HEK293 (cell line): Measurements from ENCODE around the gene PIPOX.

Experiments used
- HOXA7 ChIP-seq: sonication (generic); formaldehyde crosslinking; IDR thresholded peaks from 2 replicates; pipeline ENCODE4 v1.8.1; 2022; ENCODE audit warnings: missing genetic modification reagents, borderline replicate concordance
- KLF1 ChIP-seq: fragments of 450-650 bp; formaldehyde crosslinking; IDR thresholded peaks from 2 replicates; pipeline ENCODE4 v1.5.1; 2016; ENCODE audit warnings: missing biosample characterization, missing genetic modification characterization
- MZF1 ChIP-seq: fragments of 450-650 bp; formaldehyde crosslinking; IDR thresholded peaks from 2 replicates; pipeline ENCODE4 v1.5.1; 2017; ENCODE audit warnings: missing biosample characterization, missing genetic modification characterization, borderline replicate concordance
- PATZ1 ChIP-seq: fragments of 450-650 bp; formaldehyde crosslinking; IDR thresholded peaks from 2 replicates; pipeline ENCODE4 v1.5.1; 2016; ENCODE audit warnings: missing biosample characterization, missing genetic modification characterization
- SCRT1 ChIP-seq: fragments of 450-650 bp; formaldehyde crosslinking; IDR thresholded peaks from 2 replicates; pipeline ENCODE4 v1.5.1; 2016; ENCODE audit warnings: missing biosample characterization, missing genetic modification characterization, borderline replicate concordance
- ZBTB48 ChIP-seq: fragments of 450-650 bp; formaldehyde crosslinking; IDR thresholded peaks from 2 replicates; pipeline ENCODE4 v1.5.1; 2016; ENCODE audit warnings: missing biosample characterization, missing genetic modification characterization
- ZNF155 ChIP-seq: fragments of 450-650 bp; formaldehyde crosslinking; IDR thresholded peaks from 2 replicates; pipeline ENCODE4 v1.5.1; 2016; ENCODE audit warnings: missing biosample characterization, missing genetic modification characterization
- ZNF24 ChIP-seq: fragments of 450-650 bp; formaldehyde crosslinking; IDR thresholded peaks from 2 replicates; pipeline ENCODE4 v1.5.1; 2016; ENCODE audit warnings: missing biosample characterization, missing genetic modification characterization
- ZNF37A ChIP-seq: fragments of 450-650 bp; IDR thresholded peaks from 2 replicates; pipeline ENCODE4 v1.5.1; 2018; ENCODE audit warnings: missing biosample characterization, missing genetic modification characterization
- ZNF510 ChIP-seq: fragments of 450-650 bp; formaldehyde crosslinking; IDR thresholded peaks from 2 replicates; pipeline ENCODE4 v1.5.1; 2018; ENCODE audit warnings: mild to moderate bottlenecking, missing genetic modification characterization, missing biosample characterization; ENCODE audit not compliant: insufficient replicate concordance
- ZNF571 ChIP-seq: fragments of 450-650 bp; formaldehyde crosslinking; IDR thresholded peaks from 2 replicates; pipeline ENCODE4 v1.5.0; 2017; ENCODE audit warnings: missing biosample characterization, missing genetic modification characterization
- ZNF596 ChIP-seq: fragments of 450-650 bp; IDR thresholded peaks from 2 replicates; pipeline ENCODE4 v1.5.0; 2018; ENCODE audit warnings: missing biosample characterization, mild to moderate bottlenecking, missing genetic modification characterization, moderate library complexity
- ZNF654 ChIP-seq: fragments of 450-650 bp; formaldehyde crosslinking; IDR thresholded peaks from 2 replicates; pipeline ENCODE4 v1.5.1; 2016; ENCODE audit warnings: low read depth, missing biosample characterization, missing genetic modification characterization
- ZNF670 ChIP-seq: fragments of 450-650 bp; formaldehyde crosslinking; IDR thresholded peaks from 2 replicates; pipeline ENCODE4 v1.5.1; 2016; ENCODE audit warnings: missing biosample characterization, missing genetic modification characterization, low read depth
- ZNF704 ChIP-seq: fragments of 450-650 bp; formaldehyde crosslinking; IDR thresholded peaks from 2 replicates; pipeline ENCODE4 v1.5.1; 2016; ENCODE audit warnings: missing biosample characterization, missing genetic modification characterization
- ZSCAN23 ChIP-seq: fragments of 450-650 bp; formaldehyde crosslinking; IDR thresholded peaks from 2 replicates; pipeline ENCODE4 v1.5.1; 2016; ENCODE audit warnings: missing biosample characterization, missing genetic modification characterization
- TF ChIP-seq, protein P1 (sequence below): fragments of 450-650 bp; formaldehyde crosslinking; IDR thresholded peaks from 2 replicates; pipeline ENCODE4 v1.5.1; 2016; ENCODE audit warnings: missing biosample characterization, missing genetic modification characterization
- TF ChIP-seq, protein P2 (sequence below): fragments of 450-650 bp; formaldehyde crosslinking; conservative IDR thresholded peaks from 2 replicates; pipeline ENCODE4 v1.5.1; 2016; ENCODE audit warnings: low read depth, missing biosample characterization, missing genetic modification characterization
- TF ChIP-seq, protein P3 (sequence below): fragments of 450-650 bp; formaldehyde crosslinking; IDR thresholded peaks from 2 replicates; pipeline ENCODE4 v1.5.1; 2016; ENCODE audit warnings: missing biosample characterization, missing genetic modification characterization
- TF ChIP-seq, protein P4 (sequence below): fragments of 450-650 bp; formaldehyde crosslinking; IDR thresholded peaks from 2 replicates; pipeline ENCODE4 v1.5.1; 2016; ENCODE audit warnings: missing biosample characterization, missing genetic modification characterization, borderline replicate concordance

The PIPOX gene

DNA sequence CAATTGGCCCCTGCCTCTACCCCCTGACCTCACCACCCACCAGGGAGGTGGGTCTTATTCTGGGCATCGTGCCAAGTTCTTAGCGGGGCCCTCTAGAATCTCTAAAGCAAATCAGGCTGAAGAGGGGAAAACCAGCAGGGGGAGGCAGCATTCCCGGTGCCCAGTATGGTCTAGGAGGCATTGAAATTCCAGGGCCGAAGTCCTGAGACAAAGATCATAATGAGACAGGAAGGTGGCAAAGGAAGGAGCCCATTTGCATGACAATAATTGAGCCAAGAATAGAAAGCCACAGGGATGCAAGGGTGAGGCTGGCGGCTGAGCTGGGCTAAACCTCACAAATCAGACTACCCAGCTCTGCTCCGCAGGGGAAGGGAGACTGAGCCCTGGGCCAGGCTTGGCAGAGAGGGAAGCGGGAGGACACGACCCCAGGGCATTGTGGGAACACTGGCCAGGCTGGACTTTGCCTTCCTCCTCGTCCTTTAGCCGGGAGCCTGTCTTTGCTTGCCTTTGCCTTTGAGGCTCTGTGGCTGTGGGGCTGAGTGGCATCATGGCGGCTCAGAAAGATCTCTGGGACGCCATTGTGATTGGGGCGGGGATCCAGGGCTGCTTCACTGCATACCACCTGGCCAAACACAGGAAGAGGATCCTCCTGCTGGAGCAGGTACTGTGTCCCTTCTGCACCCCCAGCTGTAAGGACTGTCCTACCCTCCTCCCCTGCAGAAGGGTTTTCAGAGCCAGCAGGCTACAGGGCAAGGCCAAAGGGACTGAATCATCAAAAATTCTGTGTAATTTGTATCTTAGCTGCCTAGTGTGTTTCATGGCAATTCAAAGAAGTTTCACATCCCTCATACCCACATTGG is at the start of gene PIPOX (continued):
- TF ChIP-seq, protein P1, sequence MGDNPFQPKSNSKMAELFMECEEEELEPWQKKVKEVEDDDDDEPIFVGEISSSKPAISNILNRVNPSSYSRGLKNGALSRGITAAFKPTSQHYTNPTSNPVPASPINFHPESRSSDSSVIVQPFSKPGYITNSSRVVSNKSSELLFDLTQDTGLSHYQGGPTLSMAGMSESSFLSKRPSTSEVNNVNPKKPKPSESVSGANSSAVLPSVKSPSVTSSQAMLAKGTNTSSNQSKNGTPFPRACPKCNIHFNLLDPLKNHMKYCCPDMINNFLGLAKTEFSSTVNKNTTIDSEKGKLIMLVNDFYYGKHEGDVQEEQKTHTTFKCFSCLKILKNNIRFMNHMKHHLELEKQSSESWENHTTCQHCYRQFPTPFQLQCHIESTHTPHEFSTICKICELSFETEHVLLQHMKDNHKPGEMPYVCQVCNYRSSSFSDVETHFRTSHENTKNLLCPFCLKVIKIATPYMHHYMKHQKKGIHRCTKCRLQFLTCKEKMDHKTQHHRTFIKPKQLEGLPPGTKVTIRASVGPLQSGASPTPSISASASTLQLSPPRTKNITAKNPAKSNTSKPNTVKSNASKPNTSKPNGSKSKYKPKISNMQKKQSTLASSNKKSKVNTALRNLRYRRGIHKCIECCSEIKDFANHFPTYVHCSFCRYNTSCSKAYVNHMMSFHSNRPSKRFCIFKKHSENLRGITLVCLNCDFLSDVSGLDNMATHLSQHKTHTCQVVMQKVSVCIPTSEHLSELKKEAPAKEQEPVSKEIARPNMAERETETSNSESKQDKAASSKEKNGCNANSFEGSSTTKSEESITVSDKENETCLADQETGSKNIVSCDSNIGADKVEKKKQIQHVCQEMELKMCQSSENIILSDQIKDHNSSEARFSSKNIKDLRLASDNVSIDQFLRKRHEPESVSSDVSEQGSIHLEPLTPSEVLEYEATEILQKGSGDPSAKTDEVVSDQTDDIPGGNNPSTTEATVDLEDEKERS (tag by site-specific recombination), result no peak
- TF ChIP-seq ZNF670 (tag by site-specific recombination), result no peak
- TF ChIP-seq ZNF510, result peak; percentile 30
- TF ChIP-seq ZSCAN23 (tag by site-specific recombination), result no peak
- 0 out of 2 replicates have a peak, but pooled peaks have one; percentile 16 for TF ChIP-seq ZNF596 (tag by site-specific recombination)
- TF ChIP-seq SCRT1 (tag by site-specific recombination), result no peak
- TF ChIP-seq, protein P2, sequence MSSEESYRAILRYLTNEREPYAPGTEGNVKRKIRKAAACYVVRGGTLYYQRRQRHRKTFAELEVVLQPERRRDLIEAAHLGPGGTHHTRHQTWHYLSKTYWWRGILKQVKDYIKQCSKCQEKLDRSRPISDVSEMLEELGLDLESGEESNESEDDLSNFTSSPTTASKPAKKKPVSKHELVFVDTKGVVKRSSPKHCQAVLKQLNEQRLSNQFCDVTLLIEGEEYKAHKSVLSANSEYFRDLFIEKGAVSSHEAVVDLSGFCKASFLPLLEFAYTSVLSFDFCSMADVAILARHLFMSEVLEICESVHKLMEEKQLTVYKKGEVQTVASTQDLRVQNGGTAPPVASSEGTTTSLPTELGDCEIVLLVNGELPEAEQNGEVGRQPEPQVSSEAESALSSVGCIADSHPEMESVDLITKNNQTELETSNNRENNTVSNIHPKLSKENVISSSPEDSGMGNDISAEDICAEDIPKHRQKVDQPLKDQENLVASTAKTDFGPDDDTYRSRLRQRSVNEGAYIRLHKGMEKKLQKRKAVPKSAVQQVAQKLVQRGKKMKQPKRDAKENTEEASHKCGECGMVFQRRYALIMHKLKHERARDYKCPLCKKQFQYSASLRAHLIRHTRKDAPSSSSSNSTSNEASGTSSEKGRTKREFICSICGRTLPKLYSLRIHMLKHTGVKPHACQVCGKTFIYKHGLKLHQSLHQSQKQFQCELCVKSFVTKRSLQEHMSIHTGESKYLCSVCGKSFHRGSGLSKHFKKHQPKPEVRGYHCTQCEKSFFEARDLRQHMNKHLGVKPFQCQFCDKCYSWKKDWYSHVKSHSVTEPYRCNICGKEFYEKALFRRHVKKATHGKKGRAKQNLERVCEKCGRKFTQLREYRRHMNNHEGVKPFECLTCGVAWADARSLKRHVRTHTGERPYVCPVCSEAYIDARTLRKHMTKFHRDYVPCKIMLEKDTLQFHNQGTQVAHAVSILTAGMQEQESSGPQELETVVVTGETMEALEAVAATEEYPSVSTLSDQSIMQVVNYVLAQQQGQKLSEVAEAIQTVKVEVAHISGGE, result no peak
- TF ChIP-seq, protein P3, sequence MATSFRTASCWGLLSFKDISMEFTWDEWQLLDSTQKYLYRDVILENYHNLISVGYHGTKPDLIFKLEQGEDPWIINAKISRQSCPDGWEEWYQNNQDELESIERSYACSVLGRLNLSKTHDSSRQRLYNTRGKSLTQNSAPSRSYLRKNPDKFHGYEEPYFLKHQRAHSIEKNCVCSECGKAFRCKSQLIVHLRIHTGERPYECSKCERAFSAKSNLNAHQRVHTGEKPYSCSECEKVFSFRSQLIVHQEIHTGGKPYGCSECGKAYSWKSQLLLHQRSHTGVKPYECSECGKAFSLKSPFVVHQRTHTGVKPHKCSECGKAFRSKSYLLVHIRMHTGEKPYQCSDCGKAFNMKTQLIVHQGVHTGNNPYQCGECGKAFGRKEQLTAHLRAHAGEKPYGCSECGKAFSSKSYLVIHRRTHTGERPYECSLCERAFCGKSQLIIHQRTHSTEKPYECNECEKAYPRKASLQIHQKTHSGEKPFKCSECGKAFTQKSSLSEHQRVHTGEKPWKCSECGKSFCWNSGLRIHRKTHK (tag by site-specific recombination), result no peak
- no peak for TF ChIP-seq HOXA7 (CRISPR knock-in tag)
- TF ChIP-seq ZNF571, result peak; percentile 94
- TF ChIP-seq ZNF704, result no peak
- no peak for TF ChIP-seq ZBTB48 (tag by site-specific recombination)
- no peak; the same call in 1 of the 2 replicates for TF ChIP-seq MZF1 (tag by site-specific recombination)
- TF ChIP-seq, protein P4, sequence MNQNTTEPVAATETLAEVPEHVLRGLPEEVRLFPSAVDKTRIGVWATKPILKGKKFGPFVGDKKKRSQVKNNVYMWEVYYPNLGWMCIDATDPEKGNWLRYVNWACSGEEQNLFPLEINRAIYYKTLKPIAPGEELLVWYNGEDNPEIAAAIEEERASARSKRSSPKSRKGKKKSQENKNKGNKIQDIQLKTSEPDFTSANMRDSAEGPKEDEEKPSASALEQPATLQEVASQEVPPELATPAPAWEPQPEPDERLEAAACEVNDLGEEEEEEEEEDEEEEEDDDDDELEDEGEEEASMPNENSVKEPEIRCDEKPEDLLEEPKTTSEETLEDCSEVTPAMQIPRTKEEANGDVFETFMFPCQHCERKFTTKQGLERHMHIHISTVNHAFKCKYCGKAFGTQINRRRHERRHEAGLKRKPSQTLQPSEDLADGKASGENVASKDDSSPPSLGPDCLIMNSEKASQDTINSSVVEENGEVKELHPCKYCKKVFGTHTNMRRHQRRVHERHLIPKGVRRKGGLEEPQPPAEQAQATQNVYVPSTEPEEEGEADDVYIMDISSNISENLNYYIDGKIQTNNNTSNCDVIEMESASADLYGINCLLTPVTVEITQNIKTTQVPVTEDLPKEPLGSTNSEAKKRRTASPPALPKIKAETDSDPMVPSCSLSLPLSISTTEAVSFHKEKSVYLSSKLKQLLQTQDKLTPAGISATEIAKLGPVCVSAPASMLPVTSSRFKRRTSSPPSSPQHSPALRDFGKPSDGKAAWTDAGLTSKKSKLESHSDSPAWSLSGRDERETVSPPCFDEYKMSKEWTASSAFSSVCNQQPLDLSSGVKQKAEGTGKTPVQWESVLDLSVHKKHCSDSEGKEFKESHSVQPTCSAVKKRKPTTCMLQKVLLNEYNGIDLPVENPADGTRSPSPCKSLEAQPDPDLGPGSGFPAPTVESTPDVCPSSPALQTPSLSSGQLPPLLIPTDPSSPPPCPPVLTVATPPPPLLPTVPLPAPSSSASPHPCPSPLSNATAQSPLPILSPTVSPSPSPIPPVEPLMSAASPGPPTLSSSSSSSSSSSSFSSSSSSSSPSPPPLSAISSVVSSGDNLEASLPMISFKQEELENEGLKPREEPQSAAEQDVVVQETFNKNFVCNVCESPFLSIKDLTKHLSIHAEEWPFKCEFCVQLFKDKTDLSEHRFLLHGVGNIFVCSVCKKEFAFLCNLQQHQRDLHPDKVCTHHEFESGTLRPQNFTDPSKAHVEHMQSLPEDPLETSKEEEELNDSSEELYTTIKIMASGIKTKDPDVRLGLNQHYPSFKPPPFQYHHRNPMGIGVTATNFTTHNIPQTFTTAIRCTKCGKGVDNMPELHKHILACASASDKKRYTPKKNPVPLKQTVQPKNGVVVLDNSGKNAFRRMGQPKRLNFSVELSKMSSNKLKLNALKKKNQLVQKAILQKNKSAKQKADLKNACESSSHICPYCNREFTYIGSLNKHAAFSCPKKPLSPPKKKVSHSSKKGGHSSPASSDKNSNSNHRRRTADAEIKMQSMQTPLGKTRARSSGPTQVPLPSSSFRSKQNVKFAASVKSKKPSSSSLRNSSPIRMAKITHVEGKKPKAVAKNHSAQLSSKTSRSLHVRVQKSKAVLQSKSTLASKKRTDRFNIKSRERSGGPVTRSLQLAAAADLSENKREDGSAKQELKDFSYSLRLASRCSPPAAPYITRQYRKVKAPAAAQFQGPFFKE (tag by site-specific recombination), result no peak
- TF ChIP-seq ZNF654, result 0 out of 2 replicates have a peak, but pooled peaks have one; percentile 3
- peak; percentile 79 for TF ChIP-seq PATZ1
- peak; percentile 11 for TF ChIP-seq ZNF24 (tag by site-specific recombination)
- no peak for TF ChIP-seq ZNF155 (tag by site-specific recombination)
- TF ChIP-seq ZNF37A (tag by site-specific recombination), result peak; percentile 79
- TF ChIP-seq KLF1 (tag by site-specific recombination), result no peak
